DND-41 (cell line): ENCODE measurements around the gene TEN1.

Experiments
- CTCF ChIP-seq: IDR thresholded peaks from 2 replicates; pipeline ENCODE4 v1.5.1; 2012; ENCODE audit warnings: borderline replicate concordance, low read length, moderate library complexity, mild to moderate bottlenecking; ENCODE audit not compliant: poor library complexity, severe bottlenecking; ENCODE audit errors: extremely low read depth
- EZH2 ChIP-seq: IDR thresholded peaks from 3 replicates; pipeline ENCODE4 v1.6.1; 2012; ENCODE audit warnings: borderline replicate concordance, low read depth, mild to moderate bottlenecking, moderate library complexity, low read length, inconsistent platforms; ENCODE audit not compliant: severe bottlenecking

GRCh38 chr17:76048025-76048605 lies 69.1 kb downstream of the TEN1 start:
- no peak for TF ChIP-seq CTCF
- no peak for TF ChIP-seq EZH2
